HepG2 (cell line): Measurements from ENCODE around the gene RGL1. TPM values are rescaled to one million over a fixed set of nuclear protein-coding genes. Genes with fewer than 3 reads are reported as not detected.

Source experiments
- BCL6 ChIP-seq: IDR thresholded peaks from 2 replicates; pipeline ENCODE4 v1.6.1; 2016; ENCODE audit warnings: missing genetic modification reagents, missing compliant biosample characterization
- CBFB ChIP-seq: sonication (generic); formaldehyde crosslinking; IDR thresholded peaks from 2 replicates; pipeline ENCODE4 v1.4.0; 2020; ENCODE audit warnings: missing genetic modification reagents
- DPF2 ChIP-seq: sonication (generic); formaldehyde crosslinking; IDR thresholded peaks from 2 replicates; pipeline ENCODE4 v1.4.0; 2020; ENCODE audit warnings: mild to moderate bottlenecking, low read depth, missing genetic modification reagents, borderline replicate concordance
- ELF1 ChIP-seq: sonication (generic); formaldehyde crosslinking; IDR thresholded peaks from 2 replicates; pipeline ENCODE4 v1.4.0; 2020; ENCODE audit warnings: missing genetic modification reagents
- EP300 ChIP-seq, 3 experiments: sonication (generic) in 1 of 3; formaldehyde crosslinking in 1 of 3; IDR thresholded peaks; 2 replicates each; pipeline versions ENCODE4 v1.5.1 to v1.6.1; 2011 to 2020; ENCODE audit warnings: low read depth in 2 of 3, low read length in 2 of 3, borderline replicate concordance in 1 of 3, improper control_type of control experiment in 1 of 3, mild to moderate bottlenecking in 1 of 3, missing genetic modification reagents in 1 of 3, moderate library complexity in 1 of 3
- FOSL2 ChIP-seq: sonication (generic); formaldehyde crosslinking; IDR thresholded peaks from 2 replicates; pipeline ENCODE4 v1.4.0; 2020; ENCODE audit warnings: missing genetic modification reagents
- FOXA3 ChIP-seq: IDR thresholded peaks from 2 replicates; pipeline ENCODE4 v1.6.1; 2016; ENCODE audit warnings: missing genetic modification reagents, missing compliant biosample characterization
- GABPA ChIP-seq, 2 experiments: IDR thresholded peaks; 2 replicates each; pipeline ENCODE4 v1.6.1; 2011 to 2016; ENCODE audit warnings: low read depth in 2 of 2, low read length in 1 of 2, missing biosample characterization in 1 of 2, missing genetic modification characterization in 1 of 2
- GABPB1 ChIP-seq: IDR thresholded peaks from 2 replicates; pipeline ENCODE4 v1.6.1; 2016; ENCODE audit warnings: mild to moderate bottlenecking, missing genetic modification reagents, moderate library complexity, missing compliant biosample characterization
- GATAD2A ChIP-seq: IDR thresholded peaks from 2 replicates; pipeline ENCODE4 v1.6.1; 2016
- HHEX ChIP-seq: IDR thresholded peaks from 2 replicates; pipeline ENCODE4 v1.6.1; 2016; ENCODE audit warnings: control low read depth
- HNF1A ChIP-seq, 2 experiments: sonication (generic) in 1 of 2; formaldehyde crosslinking in 1 of 2; IDR thresholded peaks; 2 replicates each; pipeline versions ENCODE4 v1.4.0 to v1.6.1; 2016 to 2020; ENCODE audit warnings: borderline replicate concordance in 1 of 2, low read depth in 1 of 2, mild to moderate bottlenecking in 1 of 2, missing genetic modification reagents in 1 of 2
- MIER3 ChIP-seq: IDR thresholded peaks from 2 replicates; pipeline ENCODE4 v1.6.1; 2016; ENCODE audit warnings: missing compliant biosample characterization, borderline replicate concordance
- NCOA2 ChIP-seq: sonication (generic); formaldehyde crosslinking; IDR thresholded peaks from 2 replicates; pipeline ENCODE4 v1.8.0; 2022; ENCODE audit warnings: inconsistent platforms
- NR2F1 ChIP-seq, 2 experiments: fragments of 450-650 bp in 1 of 2; formaldehyde crosslinking in 1 of 2; IDR thresholded peaks; 2 replicates each; pipeline versions ENCODE4 v1.5.0 to v1.6.1; 2016 to 2020; ENCODE audit warnings: mild to moderate bottlenecking in 1 of 2, missing compliant biosample characterization in 1 of 2, missing genetic modification reagents in 1 of 2, moderate library complexity in 1 of 2
- RCOR2 ChIP-seq: IDR thresholded peaks from 2 replicates; pipeline ENCODE4 v1.6.1; 2016; ENCODE audit warnings: missing biosample characterization, missing genetic modification reagents
- SOX13 ChIP-seq, 3 experiments: fragments of 450-650 bp in 1 of 3; sonication (generic) in 1 of 3; formaldehyde crosslinking in 1 of 3; IDR thresholded peaks in 2 of 3; conservative IDR thresholded peaks in 1 of 3; 2 replicates each; pipeline versions ENCODE4 v1.5.0 to v1.6.1; 2016 to 2020; ENCODE audit warnings: antibody characterized with exemption in 1 of 3, mild to moderate bottlenecking in 1 of 3, missing compliant biosample characterization in 1 of 3, missing genetic modification reagents in 1 of 3, moderate library complexity in 1 of 3
- TCF7 ChIP-seq: sonication (generic); IDR thresholded peaks from 2 replicates; pipeline ENCODE4 v1.6.1; 2016; ENCODE audit warnings: antibody characterized with exemption, low read depth
- ZNF205 ChIP-seq: IDR thresholded peaks from 2 replicates; pipeline ENCODE4 v1.6.1; 2018; ENCODE audit warnings: missing biosample characterization, missing genetic modification reagents
- ZNF614 ChIP-seq: IDR thresholded peaks from 2 replicates; pipeline ENCODE4 v1.6.1; 2018; ENCODE audit warnings: missing biosample characterization, missing genetic modification reagents, inconsistent platforms, borderline replicate concordance
- ZNF710 ChIP-seq: sonication (generic); formaldehyde crosslinking; IDR thresholded peaks from 2 replicates; pipeline ENCODE4 v1.5.0; 2020; ENCODE audit warnings: mild to moderate bottlenecking, missing genetic modification reagents, borderline replicate concordance
- polyA plus RNA-seq, 8 experiments: library from polyadenylated mRNA; depleted of rRNA in 3 of 8; stranded (reverse) in 7 of 8; unstranded in 1 of 8; fragments of >200 nt; fragmentation: Illumina TruSeq in 4 of 8; extraction: Trizol in 4 of 8; gene quantifications; 2 replicates each; pipeline versions ENCODE4 v1.2.1 to v1.2.3, GENCODE V29; 2011 to 2016; ENCODE audit warnings: low read depth in 4 of 8, missing spikeins in 1 of 8, mixed read lengths in 1 of 8; ENCODE audit not compliant: insufficient read depth in 1 of 8
- total RNA-seq, 5 experiments: library from RNA; depleted of rRNA; stranded (reverse); fragments of >200 nt; fragmentation: Illumina TruSeq; extraction: Trizol; gene quantifications; 2 replicates each; pipeline ENCODE4 v1.2.3, GENCODE V29; 2016; ENCODE audit warnings: low read depth in 1 of 5
- TF ChIP-seq, protein P1 (sequence below): IDR thresholded peaks from 2 replicates; pipeline ENCODE4 v1.6.1; 2018; ENCODE audit warnings: missing genetic modification reagents, mild to moderate bottlenecking, missing compliant biosample characterization

Gene RGL1
- total and polyA plus RNA-seq, 2 of the 13 experiments (the other 11 are each of a cell fraction or from before 2014, with no cell fraction given), result 3.5 to 4.7 TPM

DNA sequence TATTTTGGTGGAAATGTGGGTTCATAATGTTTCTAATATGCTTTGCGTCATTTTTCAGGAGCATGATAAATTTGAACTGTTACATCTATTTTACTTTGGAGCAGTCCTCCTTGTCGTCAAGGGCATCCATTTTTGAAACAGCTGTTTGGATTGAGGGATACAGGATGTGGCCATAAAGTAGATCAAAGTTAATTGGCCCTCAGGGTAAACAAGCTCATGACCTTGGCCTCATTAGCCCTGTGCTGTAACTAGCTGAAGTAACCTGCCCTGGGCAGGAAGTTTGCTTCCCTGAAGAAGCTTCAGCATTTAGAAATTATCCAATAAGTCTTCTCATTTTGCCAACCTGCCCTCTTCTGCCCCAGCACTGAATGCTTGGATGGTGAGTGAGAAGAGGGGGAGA lies 24.8 kb upstream of the RGL1 start (continued):
- TF ChIP-seq SOX13 (IDR thresholded peaks at IDR 0.05) (no peak), SOX13 (CRISPR knock-in tag; conservative IDR thresholded peaks at IDR 0.05 in 1 of 2, IDR thresholded peaks at IDR 0.05 in 1 of 2) (peak in 1 of 2 experiments; percentile 57; a peak in 1 of 4 replicates), GABPA (IDR thresholded peaks at IDR 0.05; ENCODE audit: low read depth, low read length) (no peak), GABPA (CRISPR knock-in tag; IDR thresholded peaks at IDR 0.05; ENCODE audit: low read depth) (peak; percentile 26; the same call in 1 of the 2 replicates), ZNF710 (CRISPR knock-in tag) (peak; percentile 78; the same call in 1 of the 2 replicates), ZNF205 (no peak), CBFB (CRISPR knock-in tag) (0 out of 2 replicates have a peak, but pooled peaks have one; percentile 66), TCF7 (peak; percentile 85), GATAD2A (CRISPR knock-in tag) (peak; percentile 80), ZNF614 (CRISPR knock-in tag) (0 out of 2 replicates have a peak, but pooled peaks have one; percentile 63), HNF1A (IDR thresholded peaks at IDR 0.05; ENCODE audit: low read depth) (no peak), HNF1A (CRISPR knock-in tag; IDR thresholded peaks at IDR 0.05; ENCODE audit: borderline replicate concordance) (no peak), BCL6 (CRISPR knock-in tag) (peak; percentile 90), FOSL2 (CRISPR knock-in tag) (peak; percentile 60), HHEX (CRISPR knock-in tag) (peak; percentile 86), NCOA2 (CRISPR knock-in tag) (peak; percentile 92), NR2F1 (CRISPR knock-in tag; IDR thresholded peaks at IDR 0.05) (peak; percentile 73 to 84), DPF2 (0 out of 2 replicates have a peak, but pooled peaks have one; percentile 18), GABPB1 (CRISPR knock-in tag) (peak; percentile 36; the same call in 1 of the 2 replicates), ELF1 (peak; percentile 47), RCOR2 (CRISPR knock-in tag) (peak; percentile 43; the same call in 1 of the 2 replicates), EP300 (IDR thresholded peaks at IDR 0.05; ENCODE audit: low read depth in 2 of 2, low read length in 2 of 2) (peak in 1 of 2 experiments; percentile 60; a peak in 2 of 4 replicates), EP300 (CRISPR knock-in tag; IDR thresholded peaks at IDR 0.05; ENCODE audit: borderline replicate concordance) (peak; percentile 69; the same call in 1 of the 2 replicates), FOXA3 (CRISPR knock-in tag) (peak; percentile 95), MIER3 (peak; percentile 58; the same call in 1 of the 2 replicates)
- TF ChIP-seq, protein P1, sequence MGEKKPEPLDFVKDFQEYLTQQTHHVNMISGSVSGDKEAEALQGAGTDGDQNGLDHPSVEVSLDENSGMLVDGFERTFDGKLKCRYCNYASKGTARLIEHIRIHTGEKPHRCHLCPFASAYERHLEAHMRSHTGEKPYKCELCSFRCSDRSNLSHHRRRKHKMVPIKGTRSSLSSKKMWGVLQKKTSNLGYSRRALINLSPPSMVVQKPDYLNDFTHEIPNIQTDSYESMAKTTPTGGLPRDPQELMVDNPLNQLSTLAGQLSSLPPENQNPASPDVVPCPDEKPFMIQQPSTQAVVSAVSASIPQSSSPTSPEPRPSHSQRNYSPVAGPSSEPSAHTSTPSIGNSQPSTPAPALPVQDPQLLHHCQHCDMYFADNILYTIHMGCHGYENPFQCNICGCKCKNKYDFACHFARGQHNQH, result peak; percentile 60; the same call in 1 of the 2 replicates
